T47D (cell line): ENCODE data around the gene TIAM2.

ENCODE experiments used
- DNase-seq, 2 experiments: peaks; one replicate each; pipeline versions ENCODE4 v3.0.0 to v3.0.0-alpha.2; 2011 to 2012; ENCODE audit warnings: low read depth in 1 of 2, low spot score in 1 of 2
- JUND ChIP-seq: IDR thresholded peaks from 2 replicates; pipeline ENCODE4 v1.6.1; 2012; ENCODE audit warnings: low read depth
- in situ Hi-C: cut with HindIII; loops from 2 replicates; pipeline ENCODE4 v1.10.0; 2016; ENCODE audit warnings: low sequenced_read_pairs, low pct_unique_long_range_greater_than_20kb

The TIAM2 gene

GRCh38 chr6:155274533-155274932 is 279.4 kb downstream of the TIAM2 start:
- DNase-seq, result no peak
- in situ Hi-C loops, result no loop called here
- TF ChIP-seq JUND, result no peak

- TF ChIP-seq JUND, result no peak
- DNase-seq, result no peak
- in situ Hi-C loops, result no loop called here
These were observed 280.8 kb downstream of the TIAM2 start for GRCh38 chr6:155275808-155276480.

- DNase-seq, result no peak
- in situ Hi-C loops, result no loop called here
- TF ChIP-seq JUND, result no peak
These were observed 281.5 kb downstream of the TIAM2 start for GRCh38 chr6:155276638-155277037.

- in situ Hi-C loops, result no loop called here
- no peak for TF ChIP-seq JUND
- no peak for DNase-seq
These were observed 283.4 kb downstream of the TIAM2 start for GRCh38 chr6:155278319-155279049.

- no peak for TF ChIP-seq JUND
- no peak for DNase-seq
- in situ Hi-C loops, result no loop called here
These were observed 289.7 kb downstream of the TIAM2 start for GRCh38 chr6:155284775-155285174.

GRCh38 chr6:155287762-155288161 is 292.6 kb downstream of the TIAM2 start:
- TF ChIP-seq JUND, result no peak
- no peak for DNase-seq
- in situ Hi-C loops, result no loop called here

- no peak for DNase-seq
- no peak for TF ChIP-seq JUND
- in situ Hi-C loops, result no loop called here
These were observed 295.4 kb downstream of the TIAM2 start for GRCh38 chr6:155290491-155290890.

- in situ Hi-C loops, result no loop called here
- no peak for DNase-seq
- no peak for TF ChIP-seq JUND
These were observed 296.2 kb downstream of the TIAM2 start for GRCh38 chr6:155291291-155291690.

- no peak for DNase-seq
- in situ Hi-C loops, result no loop called here
- TF ChIP-seq JUND, result no peak
These were observed 297.6 kb downstream of the TIAM2 start for GRCh38 chr6:155292711-155293110.

- TF ChIP-seq JUND, result no peak
- in situ Hi-C loops, result no loop called here
- DNase-seq, result no peak
These were observed 302.6 kb downstream of the TIAM2 start for GRCh38 chr6:155297669-155298068.

GRCh38 chr6:155301867-155302266 is 306.8 kb downstream of the TIAM2 start:
- TF ChIP-seq JUND, result no peak
- in situ Hi-C loops, result no loop called here
- no peak for DNase-seq

GRCh38 chr6:155303361-155303870 is 308.3 kb downstream of the TIAM2 start:
- in situ Hi-C loops, result no loop called here
- TF ChIP-seq JUND, result no peak
- no peak for DNase-seq

- in situ Hi-C loops, result no loop called here
- TF ChIP-seq JUND, result no peak
- no peak for DNase-seq
These were observed 311.8 kb downstream of the TIAM2 start for GRCh38 chr6:155306958-155307357.
